HG03378 (cell line): ENCODE results near the gene MYPN.
A peak's percentile ranks its signal among the peaks of the same experiment; 100 is the strongest.
"Not testable (repeated sequence)": the region's sequence is repeated elsewhere in the genome, so short reads cannot be mapped to it uniquely, and the experiment has no call there.

Experiments used
- ATAC-seq: cut with Tn5 transposase; IDR thresholded peaks from one replicate; pipeline ENCODE4 v1.9.1; 2021; ENCODE audit warnings: mild to moderate bottlenecking, moderate library complexity; ENCODE audit not compliant: unreplicated experiment

MYPN gene

DNA sequence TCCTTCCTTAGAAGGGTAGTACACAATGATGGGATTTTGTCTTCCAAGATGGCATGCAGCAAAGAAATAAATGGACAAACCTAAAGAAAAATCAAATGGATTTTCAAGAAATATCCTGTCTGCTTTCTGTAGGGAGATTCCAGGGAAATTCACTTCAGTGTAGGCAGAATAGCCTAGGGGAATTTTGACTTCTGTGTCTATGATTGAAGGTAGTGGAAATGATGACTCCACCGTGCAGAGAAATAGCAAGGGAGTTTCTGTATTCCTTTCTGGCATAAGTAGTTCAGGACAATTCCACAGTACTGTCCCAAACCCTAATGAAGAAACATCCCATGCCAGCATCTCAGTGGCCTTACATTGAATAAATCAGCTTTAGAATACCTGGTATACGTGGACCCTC lies 113.1 kb downstream of the MYPN start:
- no peak for ATAC-seq

DNA sequence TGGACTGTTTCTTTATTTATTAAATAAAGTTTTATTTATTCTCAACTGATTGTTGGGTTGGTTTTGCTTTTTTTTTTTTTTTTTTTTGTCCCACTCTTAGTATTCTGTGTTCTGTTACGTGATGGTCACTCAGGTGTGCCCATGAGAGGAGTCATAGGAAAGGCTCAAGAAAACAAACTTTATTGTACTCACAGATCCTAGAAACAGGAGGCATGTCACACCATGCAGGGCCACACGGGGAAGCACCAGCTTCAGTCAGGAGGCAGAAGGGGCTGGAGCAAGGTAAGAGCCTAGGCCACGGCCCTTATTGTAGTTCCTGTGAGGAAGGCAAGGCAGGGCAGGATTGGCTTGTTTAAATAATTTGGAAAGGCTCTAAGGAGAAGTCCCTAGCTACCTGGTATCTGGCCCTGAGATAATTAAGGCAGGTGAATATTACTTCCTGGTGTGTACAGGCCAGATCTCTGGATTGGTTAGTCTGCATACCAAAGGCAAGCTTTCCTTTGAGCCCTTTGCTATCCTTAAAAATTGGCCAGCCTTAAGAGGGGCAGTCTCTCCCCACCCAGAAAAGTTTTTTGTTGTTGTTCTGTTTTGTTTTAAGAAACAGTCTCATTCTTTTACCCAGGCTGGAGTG lies 114.4 kb downstream of the MYPN start:
- ATAC-seq: no peak

GRCh38 chr10:68224810-68225209 lies 115.5 kb downstream of the MYPN start:
- no peak for ATAC-seq

DNA sequence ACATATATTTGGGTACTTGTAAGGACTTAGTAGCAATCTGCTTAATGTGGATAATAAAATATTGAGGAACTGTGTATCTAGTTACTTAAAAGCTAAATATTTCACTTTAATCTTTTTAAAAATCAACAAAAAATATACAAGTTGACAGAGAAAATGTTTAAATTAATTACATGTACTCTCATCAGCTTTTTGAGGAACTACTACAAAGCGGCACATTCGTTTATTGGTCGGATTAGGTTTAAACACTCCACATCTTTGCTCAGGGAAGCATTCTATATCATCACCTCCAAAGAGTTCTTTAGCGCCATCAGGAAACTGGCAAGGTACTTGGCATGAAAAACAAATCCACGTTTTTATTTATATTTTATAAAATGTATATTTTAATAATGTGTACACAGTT lies 121.0 kb downstream of the MYPN start:
- ATAC-seq: no peak

DNA sequence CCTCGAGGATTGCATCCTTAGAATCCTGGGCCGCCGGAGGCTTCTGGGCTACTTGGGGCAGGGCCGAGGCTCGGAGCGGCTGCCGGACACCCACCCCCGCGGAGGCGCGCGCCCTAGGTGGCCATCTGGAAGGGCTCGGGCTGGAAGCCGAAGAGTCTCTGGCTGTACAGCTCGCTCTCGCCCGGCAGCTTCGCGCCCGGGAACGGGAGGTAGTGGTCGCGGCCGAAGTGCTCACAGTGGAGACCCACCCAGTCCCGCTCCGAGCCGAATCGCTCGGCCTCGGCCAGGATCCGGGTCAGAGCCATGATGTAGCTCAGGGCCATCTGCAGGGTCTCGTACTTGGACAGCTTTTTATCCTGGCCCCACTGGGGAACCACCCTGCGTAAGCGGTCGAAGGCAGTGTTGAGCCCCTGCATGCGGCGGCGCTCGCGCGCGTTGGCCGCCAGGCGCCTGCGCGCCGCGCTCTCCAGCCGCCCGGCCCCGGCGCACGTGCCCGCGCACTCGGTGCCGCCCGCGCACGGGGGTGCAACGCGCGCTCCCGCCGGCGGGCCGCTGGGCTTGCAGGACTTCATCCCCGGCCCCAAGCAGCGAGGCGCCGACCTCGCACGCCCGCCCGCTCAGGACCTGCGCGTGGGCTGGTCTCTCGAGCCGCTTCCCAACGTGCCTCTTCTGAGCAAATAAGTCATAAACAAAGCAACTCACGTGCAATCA lies 122.0 kb downstream of the MYPN start:
- peak; percentile 82 for ATAC-seq

- ATAC-seq: no peak
Measured at GRCh38 chr10:68231817-68232251, 122.5 kb downstream of the MYPN start, which contains the start of gene ATOH7. TSS of gene ATOH7 (minus strand) at chr10:68232113. CDS start at chr10:68231677, 436 bp downstream.

DNA sequence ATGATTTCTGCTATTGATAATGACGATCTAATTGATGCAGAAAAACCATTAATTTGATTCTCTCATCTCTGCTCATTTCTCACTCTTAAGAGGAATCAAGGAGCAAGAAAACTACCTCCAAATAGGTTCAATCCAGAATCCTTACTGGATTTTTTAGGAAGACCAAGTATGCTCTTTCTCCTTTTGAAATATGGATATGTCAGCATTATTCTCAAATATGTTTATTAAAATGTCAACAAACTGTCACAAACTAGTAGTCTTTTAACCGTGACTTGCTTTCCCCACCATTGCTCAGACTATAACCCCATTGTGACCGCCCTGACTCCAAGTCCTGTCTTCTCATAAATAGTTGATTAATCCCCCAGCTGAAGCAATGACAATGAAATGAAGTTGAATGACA lies 123.8 kb downstream of the MYPN start:
- ATAC-seq: no peak

DNA sequence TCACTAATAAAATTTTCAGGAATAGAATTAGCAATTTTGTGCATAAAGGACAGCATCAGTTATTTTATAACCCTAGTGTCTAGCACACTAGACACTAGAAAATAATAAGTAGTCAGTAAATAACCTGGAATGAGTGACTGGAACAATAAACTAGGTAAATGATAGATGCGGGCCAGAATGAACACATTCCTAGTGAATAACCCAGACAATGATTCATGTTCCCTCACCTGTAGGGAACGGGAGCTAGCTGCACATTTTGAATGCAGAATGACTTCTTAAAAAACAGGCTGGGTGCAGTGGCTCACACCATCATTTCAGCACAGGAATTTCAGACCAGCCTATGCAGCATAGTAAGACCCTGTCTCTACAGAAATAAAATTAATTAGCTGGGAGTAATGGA lies 125.8 kb downstream of the MYPN start:
- ATAC-seq: no peak

DNA sequence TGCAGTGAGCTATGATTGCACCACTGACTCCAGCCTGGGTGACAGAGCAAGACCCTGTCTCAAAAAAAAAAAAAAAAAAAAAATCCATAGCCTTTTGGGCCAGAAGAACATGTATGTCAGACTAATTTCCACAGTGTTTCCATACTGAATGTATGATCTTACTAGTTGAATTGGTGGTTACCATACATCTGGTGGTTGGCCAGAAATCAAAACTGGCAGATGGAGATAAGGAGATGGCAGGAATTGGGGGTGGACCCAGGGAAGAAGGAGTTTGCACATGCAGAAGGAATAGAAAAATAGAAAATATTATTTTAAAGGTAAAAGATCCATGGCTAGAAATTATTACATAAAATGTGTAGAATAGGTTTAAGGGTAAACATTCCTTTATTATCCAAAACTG lies 126.3 kb downstream of the MYPN start:
- no peak for ATAC-seq

DNA sequence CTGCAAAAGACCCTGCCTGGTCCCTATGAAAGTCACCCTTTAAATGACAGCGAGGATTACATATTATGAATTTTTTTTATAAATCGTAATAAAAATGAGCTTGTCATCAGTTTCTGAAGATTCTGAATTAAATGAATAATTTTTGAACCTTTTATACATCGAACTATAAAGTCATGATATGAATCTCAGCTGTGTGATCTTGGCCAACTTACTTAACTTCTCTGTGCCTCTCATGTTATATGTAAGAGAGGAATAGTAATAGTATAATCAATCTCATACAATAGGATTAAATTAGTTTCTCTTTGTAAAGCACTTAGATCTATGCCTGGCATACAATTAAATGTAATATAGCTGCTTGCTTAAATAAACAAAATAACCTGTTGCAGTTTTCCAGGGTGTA lies 127.9 kb downstream of the MYPN start:
- no peak for ATAC-seq

DNA sequence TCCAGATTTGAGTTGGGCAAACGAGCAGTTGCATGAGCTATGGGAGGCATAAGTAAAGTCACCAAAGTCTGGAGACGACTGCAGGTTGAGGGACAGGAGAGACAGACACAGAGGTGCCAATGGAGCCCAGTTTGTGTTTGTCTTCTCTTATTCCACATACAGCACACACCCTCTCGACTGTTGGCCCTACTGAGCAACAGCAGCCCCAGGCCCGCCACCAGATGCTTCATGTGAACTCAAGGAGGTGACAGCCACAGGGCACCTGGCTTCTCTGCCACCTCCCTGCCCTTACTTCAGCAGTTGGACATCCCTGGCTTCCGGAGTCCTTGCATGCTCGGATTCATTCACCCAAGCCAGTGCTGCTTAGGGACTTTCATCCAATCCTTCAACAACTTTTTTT lies 129.1 kb downstream of the MYPN start:
- ATAC-seq: no peak

DNA sequence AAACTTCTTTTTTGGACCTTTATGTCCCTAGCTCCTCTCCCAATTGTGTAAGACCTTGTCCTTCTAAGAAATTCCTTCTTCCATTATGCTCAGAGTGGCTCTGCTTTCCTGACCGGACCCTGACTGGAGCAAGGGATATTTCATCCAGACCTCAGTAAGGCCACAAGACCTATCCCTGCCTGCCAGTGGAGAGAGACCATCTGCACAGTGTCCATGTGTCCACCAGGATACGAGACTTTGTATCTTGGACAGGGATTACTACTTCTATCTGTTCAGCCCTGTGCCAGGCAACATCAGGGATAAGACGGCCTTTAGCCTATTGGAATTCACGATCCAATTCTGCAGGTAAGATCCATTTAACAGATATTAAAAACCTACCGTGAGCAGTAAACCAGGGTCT lies 129.8 kb downstream of the MYPN start:
- no peak for ATAC-seq

DNA sequence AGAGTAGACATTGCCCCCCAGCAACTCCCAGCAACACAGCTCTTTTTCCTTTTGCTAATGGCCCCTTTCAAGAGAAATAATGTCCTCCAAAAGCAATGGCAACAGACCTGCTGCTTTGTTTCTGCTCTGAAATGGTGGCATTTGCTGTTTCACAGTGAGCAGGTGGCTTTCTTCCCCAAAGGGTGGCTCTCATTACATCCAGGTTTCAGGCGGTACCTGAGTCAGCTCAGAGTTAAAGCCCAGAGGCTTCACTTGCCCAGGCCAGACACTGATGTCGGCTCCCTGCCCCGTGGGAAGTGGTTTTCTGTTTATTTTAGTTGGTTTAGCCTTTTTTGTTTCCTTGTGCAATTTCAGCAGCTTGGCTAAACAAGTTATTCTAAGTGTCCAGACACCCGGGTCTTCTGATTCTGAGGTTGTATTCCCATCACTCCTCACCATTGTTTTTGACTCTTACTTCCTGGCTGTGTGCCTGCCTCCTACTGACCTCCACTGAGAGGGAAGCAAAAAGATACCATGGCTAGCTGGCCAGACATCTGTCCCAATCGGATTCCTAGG lies 130.4 kb downstream of the MYPN start:
- ATAC-seq: no peak

GRCh38 chr10:68242051-68242450 lies 132.8 kb downstream of the MYPN start:
- no peak for ATAC-seq

GRCh38 chr10:68246397-68246796 lies 137.1 kb downstream of the MYPN start:
- ATAC-seq: not testable (repeated sequence)

GRCh38 chr10:68247931-68248330 lies 138.6 kb downstream of the MYPN start:
- no peak for ATAC-seq

GRCh38 chr10:68249297-68249696 lies 140.0 kb downstream of the MYPN start:
- ATAC-seq: no peak

DNA sequence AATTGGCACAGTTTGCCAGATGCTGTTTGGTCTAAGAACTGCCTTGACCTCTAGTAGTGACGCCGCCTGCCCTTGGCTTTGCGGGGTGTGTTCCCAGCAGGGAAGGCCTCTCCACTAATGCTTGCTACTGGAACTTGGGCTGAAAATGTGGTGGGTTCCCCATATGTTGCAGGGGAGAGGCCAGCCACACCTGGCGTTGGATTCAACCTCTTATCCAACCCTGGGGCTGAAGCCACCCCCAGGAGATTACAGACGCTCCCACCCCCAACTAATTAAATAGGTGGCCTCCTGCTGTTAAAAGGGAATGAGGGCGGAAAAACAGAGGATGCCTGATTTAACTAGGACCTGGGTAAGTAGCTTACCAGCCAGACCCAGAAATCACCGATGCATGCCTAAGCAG lies 141.9 kb downstream of the MYPN start:
- ATAC-seq: no peak

GRCh38 chr10:68251625-68252495 lies 142.6 kb downstream of the MYPN start:
- ATAC-seq: peak; percentile 58

DNA sequence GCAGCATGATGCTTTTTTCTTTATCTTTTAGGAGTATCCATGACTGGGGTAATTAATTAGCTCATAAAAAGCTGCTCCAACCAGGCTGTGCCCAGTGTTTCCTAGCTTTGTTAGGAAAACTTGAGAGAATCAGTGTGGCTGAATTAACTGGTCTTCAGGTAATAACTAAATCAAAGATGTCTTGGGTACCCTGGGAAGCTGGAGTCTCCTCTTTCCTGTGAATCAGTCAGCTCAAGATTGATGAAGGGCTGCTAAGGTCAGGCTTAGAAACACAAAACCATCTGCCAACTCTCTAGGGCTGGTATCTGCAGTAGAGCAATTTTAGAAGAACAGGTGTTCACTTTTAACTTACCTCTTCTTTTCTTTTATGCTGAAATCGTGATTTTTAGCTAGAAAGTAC lies 144.1 kb downstream of the MYPN start:
- ATAC-seq: no peak

- ATAC-seq: no peak
Measured at GRCh38 chr10:68261132-68261856, 152.0 kb downstream of the MYPN start.
